ENCODE results near the gene SLC2A14.
"Not testable (repeated sequence)": the region's sequence is repeated elsewhere in the genome, so short reads cannot be mapped to it uniquely, and the experiment has no call there.

SLC2A14 gene

GRCh38 chr12:7872566-7873319 is at the start of gene SLC2A14:
Gene SLC2A14 (minus strand): TSS chr12:7872915. CDS start chr12:7869880, 3,035 bp downstream.
- DNase-seq, result no peak

- not testable (repeated sequence) for DNase-seq
Measured at GRCh38 chr12:7921181-7921580, 48.5 kb upstream of the SLC2A14 start.

- DNase-seq, result not testable (repeated sequence)
Measured at GRCh38 chr12:7918268-7918590, 45.5 kb upstream of the SLC2A14 start.

GRCh38 chr12:7917392-7918267 is 44.9 kb upstream of the SLC2A14 start:
- DNase-seq, result no peak

- DNase-seq, result no peak
Measured at GRCh38 chr12:7916936-7917335, 44.2 kb upstream of the SLC2A14 start.

- no peak for DNase-seq
Measured at GRCh38 chr12:7915661-7916403, 43.1 kb upstream of the SLC2A14 start.

GRCh38 chr12:7910106-7910505 is 37.4 kb upstream of the SLC2A14 start:
- DNase-seq, result not testable (repeated sequence)

GRCh38 chr12:7907009-7907408 is 34.3 kb upstream of the SLC2A14 start:
- peak; percentile 9 for DNase-seq

GRCh38 chr12:7906303-7906702 is 33.6 kb upstream of the SLC2A14 start:
- DNase-seq, result not testable (repeated sequence)

- not testable (repeated sequence) for DNase-seq
Measured at GRCh38 chr12:7905600-7906125, 32.9 kb upstream of the SLC2A14 start.

GRCh38 chr12:7905071-7905470 is 32.4 kb upstream of the SLC2A14 start:
- peak; percentile 24 for DNase-seq

GRCh38 chr12:7902416-7902815 is 29.7 kb upstream of the SLC2A14 start:
- not testable (repeated sequence) for DNase-seq

GRCh38 chr12:7899755-7900154 is 27.0 kb upstream of the SLC2A14 start:
- DNase-seq, result no peak

- not testable (repeated sequence) for DNase-seq
Measured at GRCh38 chr12:7896726-7897125, 24.0 kb upstream of the SLC2A14 start.

- no peak for DNase-seq
Measured at GRCh38 chr12:7892186-7892980, 19.7 kb upstream of the SLC2A14 start.

- no peak for DNase-seq
Measured at GRCh38 chr12:7884689-7885088, 12.0 kb upstream of the SLC2A14 start.

- not testable (repeated sequence) for DNase-seq
Measured at GRCh38 chr12:7881736-7882120, 9.0 kb upstream of the SLC2A14 start.

- DNase-seq, result not testable (repeated sequence)
Measured at GRCh38 chr12:7880952-7881735, 8.4 kb upstream of the SLC2A14 start.

GRCh38 chr12:7879246-7879645 is 6.5 kb upstream of the SLC2A14 start:
- no peak for DNase-seq

- DNase-seq, result no peak
Measured at GRCh38 chr12:7877420-7877819, 4.7 kb upstream of the SLC2A14 start.

- DNase-seq, result no peak
Measured at GRCh38 chr12:7870335-7870734, 2.4 kb downstream of the SLC2A14 start.

Measured in NCI-H1105 (cell line).